ENCODE measurements around the gene MYL1. TPM values are rescaled to one million over a fixed set of nuclear protein-coding genes. Genes with fewer than 3 reads are reported as not detected.

The MYL1 gene
- total RNA-seq, 2 donors from 2014 or later, result not detected

DNA sequence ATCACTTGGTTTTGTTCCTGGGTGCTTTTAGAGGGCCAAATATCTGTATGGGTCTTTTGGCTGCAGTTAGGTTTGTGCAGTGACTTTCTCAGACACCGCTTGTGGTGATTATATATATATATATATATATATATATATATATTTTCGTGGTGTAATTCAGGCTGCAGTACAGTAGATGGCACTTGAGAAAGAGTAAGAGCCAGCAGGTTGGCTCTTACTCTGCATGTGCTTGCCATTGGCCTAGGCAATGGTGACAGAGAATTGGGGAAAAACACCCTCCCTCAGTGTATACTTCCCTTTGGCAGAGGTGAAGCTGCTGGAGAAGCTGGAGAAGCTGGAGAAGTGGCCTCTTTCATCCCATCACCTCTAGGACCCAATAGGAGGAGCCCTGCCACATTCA, 22.2 kb upstream of the MYL1 start:
- ATAC-seq, result no peak
- WGBS, 2 donors, result 51 to 59% methylated on average over 2 of the region's 2 CpGs
- TF ChIP-seq CTCF (IDR thresholded peaks at IDR 0.05) (no peak), POLR2A (IDR thresholded peaks at IDR 0.05) (no peak)
- no peak for DNase-seq
- no peaks in the 10 kb centered on the region for H3K9me3 ChIP-seq
- H3K36me3 ChIP-seq (replicated peaks in 1 of 2; ENCODE audit: insufficient read depth in 1 of 2, low read depth in 2 of 2), result no peaks in the 10 kb centered on the region
- no peaks in the 10 kb centered on the region for H3K27me3 ChIP-seq
- intact Hi-C loops (cut with DNase I), result no loop called here
- no peak overlapping the region for H3K4me3 ChIP-seq
- H3K27ac ChIP-seq, result no peak overlapping the region
- no peaks in the 10 kb centered on the region for H3K4me1 ChIP-seq

DNA sequence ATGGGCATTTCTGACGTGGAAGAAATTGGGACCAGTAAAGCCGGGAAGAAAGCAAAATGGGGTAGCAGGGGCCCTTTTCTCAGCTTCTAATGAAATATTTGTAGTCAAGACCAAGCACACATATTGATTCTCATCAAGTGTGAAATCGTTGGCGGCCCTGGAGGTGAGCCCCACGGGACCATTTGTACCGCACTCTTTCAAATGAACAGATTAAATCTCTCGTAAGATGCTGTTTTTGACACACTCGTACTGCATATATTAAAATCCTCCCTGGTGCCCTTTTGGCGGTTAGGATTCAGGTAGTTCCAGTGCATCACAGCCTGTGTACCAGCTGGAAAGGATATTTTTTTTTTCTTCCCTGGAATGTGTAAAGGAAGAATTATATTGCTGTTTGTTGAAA, 9.9 kb upstream of the MYL1 start:
- no peak overlapping the region for H3K4me3 ChIP-seq
- no peak for ATAC-seq
- DNase-seq, result no peak
- 67 to 79% methylated on average over 9 of the region's 9 CpGs for WGBS, 2 donors
- H3K36me3 ChIP-seq (replicated peaks in 1 of 2; ENCODE audit: insufficient read depth in 1 of 2, low read depth in 2 of 2), result no peaks in the 10 kb centered on the region
- TF ChIP-seq POLR2A (IDR thresholded peaks at IDR 0.05), result no peak
- TF ChIP-seq CTCF (IDR thresholded peaks at IDR 0.05), result no peak
- no peaks in the 10 kb centered on the region for H3K9me3 ChIP-seq
- H3K27me3 ChIP-seq, result no peaks in the 10 kb centered on the region
- H3K4me1 ChIP-seq, result no peaks in the 10 kb centered on the region
- intact Hi-C loops (cut with DNase I), result no loop called here
- H3K27ac ChIP-seq, result no peak overlapping the region

- Histone ChIP-seq H3K27ac (no peak overlapping the region), H3K4me3 (no peak overlapping the region), H3K9me3 (no peaks in the 10 kb centered on the region), H3K4me1 (no peaks in the 10 kb centered on the region), H3K27me3 (no peaks in the 10 kb centered on the region), H3K36me3 (replicated peaks in 1 of 2; ENCODE audit: insufficient read depth in 1 of 2, low read depth in 2 of 2) (no peaks in the 10 kb centered on the region)
- DNase-seq (no peak), ATAC-seq (no peak)
- TF ChIP-seq POLR2A (IDR thresholded peaks at IDR 0.05) (no peak), CTCF (IDR thresholded peaks at IDR 0.05) (no peak)
- intact Hi-C loops (cut with DNase I), result no loop called here
- WGBS, 2 donors, result 49 to 64% methylated on average over 4 of the region's 4 CpGs
These were observed 9.5 kb upstream of the MYL1 start for GRCh38 chr2:210324458-210324857.

DNA sequence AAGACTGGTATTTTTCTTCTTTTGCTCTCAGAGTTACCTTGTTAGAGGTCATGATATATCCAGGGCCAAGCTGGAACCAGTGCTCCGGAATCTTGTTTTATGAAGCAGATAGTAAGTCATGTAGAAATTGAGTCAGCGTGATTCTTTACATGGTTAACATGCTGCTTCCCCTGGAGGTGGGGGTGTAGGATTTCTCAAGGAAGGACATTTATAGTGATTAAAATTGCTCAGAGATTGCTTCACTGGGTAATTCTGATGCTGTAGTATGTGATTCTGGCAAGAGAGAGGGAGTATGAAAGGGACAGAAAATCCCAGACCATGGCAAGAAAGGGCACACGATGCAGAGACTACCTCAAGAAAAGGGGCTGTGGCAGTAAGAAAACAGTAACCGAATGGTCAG, 8.0 kb upstream of the MYL1 start:
- H3K4me1 ChIP-seq, result no peaks in the 10 kb centered on the region
- TF ChIP-seq CTCF (IDR thresholded peaks at IDR 0.05) (no peak), POLR2A (IDR thresholded peaks at IDR 0.05) (no peak)
- H3K27ac ChIP-seq, result no peak overlapping the region
- ATAC-seq (no peak), DNase-seq (no peak)
- intact Hi-C loops (cut with DNase I), result no loop called here
- no peaks in the 10 kb centered on the region for H3K36me3 ChIP-seq (replicated peaks in 1 of 2; ENCODE audit: insufficient read depth in 1 of 2, low read depth in 2 of 2)
- H3K27me3 ChIP-seq, result no peaks in the 10 kb centered on the region
- 79 to 80% methylated on average over 4 of the region's 4 CpGs for WGBS, 2 donors
- H3K9me3 ChIP-seq, result no peaks in the 10 kb centered on the region
- H3K4me3 ChIP-seq, result no peak overlapping the region

DNA sequence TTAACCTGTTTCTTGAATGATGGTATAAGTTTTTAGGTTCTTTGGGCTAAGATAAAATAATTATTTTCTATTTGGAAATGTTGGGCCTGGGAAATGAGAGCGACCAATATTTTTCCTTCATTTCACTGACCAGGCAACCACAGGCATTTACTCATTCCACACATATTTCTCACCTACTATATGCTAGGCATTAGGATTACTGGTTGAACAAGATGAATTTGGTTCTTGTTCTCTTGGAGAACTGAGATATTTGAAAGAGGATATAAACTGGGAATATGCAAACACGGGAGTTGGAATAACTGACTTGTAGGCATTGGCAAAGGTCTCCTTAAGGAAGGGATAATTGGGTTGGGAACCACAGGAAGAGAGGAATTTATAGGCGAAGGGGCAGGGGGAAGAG, 3.9 kb upstream of the MYL1 start:
- DNase-seq (no peak), ATAC-seq (no peak)
- Histone ChIP-seq H3K36me3 (replicated peaks in 1 of 2; ENCODE audit: insufficient read depth in 1 of 2, low read depth in 2 of 2) (no peaks in the 10 kb centered on the region), H3K27ac (no peak overlapping the region), H3K4me1 (no peaks in the 10 kb centered on the region), H3K27me3 (no peaks in the 10 kb centered on the region), H3K4me3 (no peak overlapping the region), H3K9me3 (no peaks in the 10 kb centered on the region)
- no peak for TF ChIP-seq CTCF (IDR thresholded peaks at IDR 0.05)
- TF ChIP-seq POLR2A (IDR thresholded peaks at IDR 0.05), result no peak
- WGBS, 2 donors, result 54 to 69% methylated on average over 3 of the region's 3 CpGs
- intact Hi-C loops (cut with DNase I), result no loop called here

Data from body of pancreas (tissue), 4 donors.